Fibroblast of the aortic adventitia (primary cell): ENCODE data around the gene SLC4A4. TPM values are rescaled to one million over a fixed set of nuclear protein-coding genes. Genes with fewer than 3 reads are reported as not detected.

ENCODE experiments used
- DNase-seq: peaks from one replicate; pipeline ENCODE4 v3.0.0-alpha.2; 2010; ENCODE audit warnings: low read depth
- H3K4me3 ChIP-seq: 2 replicates; pipeline ENCODE4 v1.5.1; 2011; ENCODE audit warnings: low read depth, mild to moderate bottlenecking, control low read depth, low read length, moderate library complexity
- total RNA-seq: library from RNA; depleted of rRNA; stranded (reverse); fragments of >200 nt; gene quantifications from 2 replicates; pipeline ENCODE4 v1.2.3, GENCODE V29; 2012; ENCODE audit warnings: low replicate concordance
- TF ChIP-seq, protein P1 (sequence below): IDR thresholded peaks from 2 replicates; pipeline ENCODE4 v1.5.1; 2011; ENCODE audit warnings: mild to moderate bottlenecking, low read length, control low read depth, inconsistent platforms; ENCODE audit not compliant: insufficient read depth

The SLC4A4 gene
- total RNA-seq, 1 donor, result 2.1 TPM

DNA sequence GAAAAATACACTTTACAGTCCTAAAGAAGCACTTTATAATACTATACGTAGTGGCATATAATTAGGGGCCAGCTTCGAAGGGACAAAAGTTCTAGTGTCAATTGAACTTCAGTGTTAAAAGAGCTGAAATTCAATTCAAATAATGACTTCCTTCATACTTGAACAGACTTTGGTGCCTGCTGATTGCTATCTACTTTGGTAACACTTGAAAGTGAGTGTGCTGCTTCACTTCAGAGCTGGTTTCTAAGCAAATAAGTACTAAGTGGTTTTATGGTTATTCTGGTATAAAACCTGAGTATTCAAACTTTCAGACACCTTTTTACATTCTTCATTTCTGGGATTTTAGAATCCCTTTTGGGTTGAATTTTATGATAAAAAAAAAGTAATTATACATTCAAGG lies 107.0 kb downstream of the SLC4A4 start:
- no peak for DNase-seq
- TF ChIP-seq, protein P1, sequence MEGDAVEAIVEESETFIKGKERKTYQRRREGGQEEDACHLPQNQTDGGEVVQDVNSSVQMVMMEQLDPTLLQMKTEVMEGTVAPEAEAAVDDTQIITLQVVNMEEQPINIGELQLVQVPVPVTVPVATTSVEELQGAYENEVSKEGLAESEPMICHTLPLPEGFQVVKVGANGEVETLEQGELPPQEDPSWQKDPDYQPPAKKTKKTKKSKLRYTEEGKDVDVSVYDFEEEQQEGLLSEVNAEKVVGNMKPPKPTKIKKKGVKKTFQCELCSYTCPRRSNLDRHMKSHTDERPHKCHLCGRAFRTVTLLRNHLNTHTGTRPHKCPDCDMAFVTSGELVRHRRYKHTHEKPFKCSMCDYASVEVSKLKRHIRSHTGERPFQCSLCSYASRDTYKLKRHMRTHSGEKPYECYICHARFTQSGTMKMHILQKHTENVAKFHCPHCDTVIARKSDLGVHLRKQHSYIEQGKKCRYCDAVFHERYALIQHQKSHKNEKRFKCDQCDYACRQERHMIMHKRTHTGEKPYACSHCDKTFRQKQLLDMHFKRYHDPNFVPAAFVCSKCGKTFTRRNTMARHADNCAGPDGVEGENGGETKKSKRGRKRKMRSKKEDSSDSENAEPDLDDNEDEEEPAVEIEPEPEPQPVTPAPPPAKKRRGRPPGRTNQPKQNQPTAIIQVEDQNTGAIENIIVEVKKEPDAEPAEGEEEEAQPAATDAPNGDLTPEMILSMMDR, result no peak
- H3K4me3 ChIP-seq, result no peak overlapping the region

DNA sequence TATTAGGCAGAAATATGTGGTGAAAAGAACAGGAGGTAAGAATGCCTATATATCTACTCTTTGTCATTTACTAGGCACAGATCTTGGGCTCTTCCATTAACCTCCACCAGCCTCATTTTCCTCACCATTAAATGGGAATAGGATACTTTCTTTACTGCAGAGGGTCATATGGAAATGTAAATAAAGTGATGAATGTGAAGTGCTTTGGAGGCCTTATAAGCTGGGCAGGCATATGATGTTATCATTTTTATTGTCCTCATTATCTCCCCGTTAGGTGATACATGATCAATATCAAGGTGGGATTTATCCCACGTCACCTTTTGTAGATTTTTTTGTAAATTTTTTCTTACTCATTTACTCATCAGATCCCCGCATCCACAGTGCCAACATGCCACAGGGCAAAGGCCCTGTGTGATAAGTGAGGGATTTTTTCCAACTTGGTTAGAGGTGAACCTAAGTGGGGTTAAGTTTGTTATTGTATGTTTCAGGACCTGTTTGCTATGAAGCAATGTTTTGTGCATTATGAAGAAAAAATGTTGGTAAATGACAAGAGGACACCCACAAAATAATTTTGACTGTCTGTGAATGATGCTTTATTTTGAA lies 107.8 kb downstream of the SLC4A4 start:
- H3K4me3 ChIP-seq, result no peak overlapping the region
- DNase-seq, result no peak
- TF ChIP-seq, protein P1, result no peak

DNA sequence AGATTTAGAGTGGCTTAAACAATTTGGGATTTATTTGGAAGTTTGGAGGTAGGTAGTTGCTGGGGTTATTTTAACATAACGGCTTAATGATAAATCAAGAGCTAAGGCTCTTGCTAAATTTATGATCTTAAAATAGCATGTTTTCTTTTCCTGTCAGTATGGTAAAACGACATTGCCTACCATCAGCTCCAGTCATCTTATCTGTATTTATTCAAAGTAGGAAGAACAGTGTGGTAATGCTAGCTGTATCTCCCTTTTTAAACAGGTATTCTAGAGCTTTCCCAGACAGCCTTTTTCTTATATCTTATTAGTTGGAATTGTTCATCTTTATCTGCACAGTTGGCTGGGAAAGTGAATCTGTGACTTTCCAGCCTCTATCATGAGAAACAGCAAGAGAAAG lies 110.2 kb downstream of the SLC4A4 start:
- DNase-seq, result no peak
- H3K4me3 ChIP-seq, result no peak overlapping the region
- TF ChIP-seq, protein P1, result no peak

DNA sequence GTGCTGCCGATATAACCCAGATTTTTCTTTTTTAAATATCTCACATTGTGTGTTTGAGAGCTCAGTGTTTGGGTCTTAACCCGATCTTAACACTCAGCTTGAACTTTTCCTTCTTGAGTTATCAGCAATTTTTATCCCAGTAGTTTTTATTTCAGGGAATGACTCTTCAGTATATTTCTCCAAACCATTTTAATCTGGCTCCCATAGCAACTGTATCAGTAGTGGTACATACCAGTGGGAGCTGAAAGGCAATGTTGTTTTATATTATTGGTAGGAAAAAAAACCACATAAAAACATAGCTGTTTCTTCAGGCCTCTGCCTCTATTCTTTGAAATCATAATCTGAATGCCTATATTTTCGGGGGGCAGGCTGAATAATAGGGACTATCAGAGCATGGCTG lies 111.1 kb downstream of the SLC4A4 start:
- TF ChIP-seq, protein P1, result no peak
- no peak overlapping the region for H3K4me3 ChIP-seq
- peak; percentile 7 for DNase-seq

DNA sequence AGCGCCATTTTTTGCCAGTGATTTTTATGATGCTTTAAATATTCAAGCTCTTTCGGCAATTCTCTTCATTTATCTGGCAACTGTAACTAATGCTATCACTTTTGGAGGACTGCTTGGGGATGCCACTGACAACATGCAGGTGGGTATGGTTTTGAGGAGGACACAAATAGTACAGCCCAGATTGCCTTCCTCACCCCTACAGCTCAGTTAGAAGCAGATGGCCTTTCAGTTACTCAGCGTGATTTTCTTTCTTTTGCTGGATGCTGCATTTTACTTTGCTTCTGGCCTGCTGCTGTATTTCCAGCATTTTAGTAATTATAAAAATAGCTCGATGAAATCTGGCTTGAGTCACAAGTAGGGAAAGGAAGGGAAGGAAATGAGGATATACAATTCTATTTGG lies 114.7 kb downstream of the SLC4A4 start:
- DNase-seq, result no peak
- no peak overlapping the region for H3K4me3 ChIP-seq
- TF ChIP-seq, protein P1, result no peak

DNA sequence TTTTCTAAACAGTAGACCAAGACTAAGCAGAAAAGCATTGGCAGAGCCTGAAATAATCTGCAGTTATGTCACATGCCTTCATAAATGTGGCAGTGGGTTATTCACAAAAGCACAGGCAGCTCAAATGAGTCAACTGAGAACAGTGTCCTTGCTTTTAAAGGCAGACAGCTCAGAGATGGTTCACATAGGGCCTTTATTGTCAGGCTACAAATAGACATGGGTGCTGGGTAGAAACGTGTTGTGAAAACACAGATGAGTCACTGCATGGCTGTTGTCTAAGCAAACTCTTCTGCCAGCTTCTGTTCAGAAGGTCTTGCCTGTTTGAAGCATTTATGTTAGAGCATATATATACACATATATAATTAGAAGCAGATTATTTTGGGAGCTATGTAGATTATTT lies 118.0 kb downstream of the SLC4A4 start:
- no peak overlapping the region for H3K4me3 ChIP-seq
- peak; percentile 47 for DNase-seq
- TF ChIP-seq, protein P1, result no peak

DNA sequence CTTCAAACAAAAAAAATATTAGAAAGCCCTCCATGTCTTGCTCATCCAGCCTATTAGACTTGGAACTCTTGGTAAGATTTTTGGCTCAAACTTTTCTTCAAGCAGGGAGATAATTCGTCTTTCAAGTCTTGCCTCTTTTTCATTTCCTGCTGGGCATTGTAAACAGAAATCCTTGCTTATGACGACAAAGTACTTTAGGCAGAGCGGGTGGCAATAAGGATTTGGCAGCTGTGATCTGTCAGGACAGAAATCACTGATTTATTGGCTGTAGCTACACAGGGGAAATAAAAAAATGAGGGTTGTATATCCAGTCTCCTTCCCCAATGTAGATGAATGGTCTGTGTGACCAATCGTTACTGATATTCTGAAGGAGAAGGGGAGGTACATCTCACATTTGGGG lies 121.6 kb downstream of the SLC4A4 start:
- no peak for DNase-seq
- no peak overlapping the region for H3K4me3 ChIP-seq
- TF ChIP-seq, protein P1, result no peak
